Measurements from ENCODE around the gene PCDHGB3.

GRCh38 chr5:141362719-141363118 is 7.3 kb upstream of the PCDHGB3 start:
- TF ChIP-seq EZH2 (IDR thresholded peaks at IDR 0.05; ENCODE audit: borderline replicate concordance, low read length) = no peak
- TF ChIP-seq CTCF (conservative IDR thresholded peaks at IDR 0.05 in 1 of 2, IDR thresholded peaks at IDR 0.05 in 1 of 2; ENCODE audit: extremely low read depth in 1 of 2, insufficient read depth in 1 of 2, low read depth in 1 of 2, low read length in 2 of 2) = no peak
